ENCODE results near the gene WFDC12. TPM values are rescaled to one million over a fixed set of nuclear protein-coding genes. Genes with fewer than 3 reads are reported as not detected.
A peak's percentile ranks its signal among the peaks of the same experiment; 100 is the strongest.

Gene WFDC12
- total RNA-seq, 6 experiments from 2014 or later, result not detected

DNA sequence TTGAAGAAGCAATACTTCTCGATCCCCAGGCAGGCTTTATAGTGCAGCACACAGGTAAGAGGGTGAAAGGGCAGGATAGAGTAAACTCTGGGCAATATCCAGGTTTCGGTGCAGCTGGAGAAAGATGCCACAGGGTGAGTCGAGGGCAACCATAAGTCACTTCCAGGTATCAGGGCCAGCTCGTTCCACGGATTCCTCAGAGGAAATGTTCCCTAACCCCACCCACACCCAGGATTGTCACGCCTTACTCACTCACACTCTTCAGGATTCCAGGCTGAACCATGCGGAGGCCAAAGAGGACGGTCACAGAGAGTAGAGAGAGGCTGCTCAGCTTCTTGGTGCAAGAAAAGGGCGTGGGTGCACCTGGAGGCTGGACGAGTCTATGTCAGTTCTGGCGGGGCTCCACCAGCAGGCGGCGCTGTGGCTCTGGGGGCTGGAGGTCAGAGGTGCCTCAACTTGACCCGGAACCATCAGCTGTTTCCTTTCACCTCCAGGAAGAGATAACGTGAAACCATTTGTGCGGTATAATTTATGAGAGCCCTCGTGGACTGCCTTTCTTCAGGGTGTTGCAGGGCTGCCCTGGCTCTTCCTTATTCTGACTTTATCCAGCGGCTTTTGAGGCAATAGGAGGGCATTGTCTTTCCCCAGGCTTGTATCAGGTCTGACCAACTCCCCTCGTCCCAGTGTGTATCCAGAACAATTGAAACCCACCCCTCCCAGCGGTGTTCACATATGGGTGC is 14.5 kb upstream of the WFDC12 start:
- Histone ChIP-seq H3K9me3 (no peaks in the 10 kb centered on the region), H3K36me3 (no peaks in the 10 kb centered on the region), H3K4me1 (no peaks in the 10 kb centered on the region), H3K27me3 (no peaks in the 10 kb centered on the region), H3K4me3 (no peak overlapping the region), H3K27ac (no peak overlapping the region)
- WGBS (ENCODE audit: insufficient coverage, low coverage, low lambda C conversion rate, missing lambda C conversion rate), result 25% methylated on average over 15 of the region's 20 CpGs
- intact Hi-C loops (cut with DNase I), result no loop called here
- no peak for TF ChIP-seq POLR2A (IDR thresholded peaks at IDR 0.05)
- TF ChIP-seq, protein P1, sequence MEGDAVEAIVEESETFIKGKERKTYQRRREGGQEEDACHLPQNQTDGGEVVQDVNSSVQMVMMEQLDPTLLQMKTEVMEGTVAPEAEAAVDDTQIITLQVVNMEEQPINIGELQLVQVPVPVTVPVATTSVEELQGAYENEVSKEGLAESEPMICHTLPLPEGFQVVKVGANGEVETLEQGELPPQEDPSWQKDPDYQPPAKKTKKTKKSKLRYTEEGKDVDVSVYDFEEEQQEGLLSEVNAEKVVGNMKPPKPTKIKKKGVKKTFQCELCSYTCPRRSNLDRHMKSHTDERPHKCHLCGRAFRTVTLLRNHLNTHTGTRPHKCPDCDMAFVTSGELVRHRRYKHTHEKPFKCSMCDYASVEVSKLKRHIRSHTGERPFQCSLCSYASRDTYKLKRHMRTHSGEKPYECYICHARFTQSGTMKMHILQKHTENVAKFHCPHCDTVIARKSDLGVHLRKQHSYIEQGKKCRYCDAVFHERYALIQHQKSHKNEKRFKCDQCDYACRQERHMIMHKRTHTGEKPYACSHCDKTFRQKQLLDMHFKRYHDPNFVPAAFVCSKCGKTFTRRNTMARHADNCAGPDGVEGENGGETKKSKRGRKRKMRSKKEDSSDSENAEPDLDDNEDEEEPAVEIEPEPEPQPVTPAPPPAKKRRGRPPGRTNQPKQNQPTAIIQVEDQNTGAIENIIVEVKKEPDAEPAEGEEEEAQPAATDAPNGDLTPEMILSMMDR (IDR thresholded peaks at IDR 0.05), result peak; percentile 65 to 71 (median 67)
- peak; percentile 63 to 75 (median 72) for DNase-seq
- ATAC-seq, result peak; percentile 66 to 72 (median 70)

DNA sequence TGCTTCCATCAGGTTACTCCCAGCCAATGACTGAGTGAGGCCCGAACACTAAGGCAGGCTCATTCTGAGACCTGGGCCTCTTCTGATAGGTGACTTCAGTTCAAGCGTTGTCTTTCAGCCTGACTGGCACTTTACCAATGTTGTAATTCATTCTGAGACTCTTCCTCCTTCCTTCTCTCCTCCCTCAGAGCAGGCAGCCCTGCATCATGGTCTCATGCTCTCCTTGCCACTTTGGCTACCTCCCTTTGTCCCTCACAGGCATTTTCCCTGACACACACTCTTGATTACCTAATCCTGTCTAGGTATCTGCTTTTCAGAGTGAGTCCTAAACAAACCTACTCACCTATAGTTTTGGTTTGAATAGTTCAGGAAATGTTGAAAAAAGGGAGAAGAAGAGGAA is 12.6 kb upstream of the WFDC12 start:
- DNase-seq (no peak), ATAC-seq (no peak)
- no peak overlapping the region for H3K4me3 ChIP-seq
- H3K36me3 ChIP-seq, result no peaks in the 10 kb centered on the region
- H3K27me3 ChIP-seq, result peaks cover 0 to 2% of the 10 kb centered on the region in 2 donors
- H3K4me1 ChIP-seq, result no peaks in the 10 kb centered on the region
- WGBS (ENCODE audit: insufficient coverage, low coverage, low lambda C conversion rate, missing lambda C conversion rate), result 38% methylated on average over 2 of the region's 2 CpGs
- H3K9me3 ChIP-seq, result no peaks in the 10 kb centered on the region
- H3K27ac ChIP-seq, result no peak overlapping the region
- intact Hi-C loops (cut with DNase I), result no loop called here
- no peak for TF ChIP-seq POLR2A (IDR thresholded peaks at IDR 0.05)
- TF ChIP-seq, protein P1 (IDR thresholded peaks at IDR 0.05), result no peak

DNA sequence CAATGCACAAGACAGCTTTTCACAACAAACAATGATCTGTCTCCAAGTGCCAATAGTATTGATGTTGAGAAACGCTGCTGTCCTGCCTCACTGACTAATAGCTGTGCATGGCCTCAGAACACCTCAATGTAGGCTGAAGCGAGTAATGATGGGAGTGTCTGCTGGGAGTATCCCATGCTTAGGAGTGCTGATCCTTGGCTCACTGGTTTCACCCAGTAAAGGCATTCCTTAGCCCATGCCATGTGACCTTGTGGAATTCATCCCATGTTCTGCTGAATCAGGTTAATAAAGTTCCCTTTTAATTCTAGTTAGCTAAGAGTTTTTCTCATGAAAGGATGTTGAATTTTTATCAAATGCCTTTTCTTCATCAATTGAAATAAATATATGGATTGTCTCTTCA is 3.8 kb upstream of the WFDC12 start:
- TF ChIP-seq, protein P1 (IDR thresholded peaks at IDR 0.05), result no peak
- no peak for TF ChIP-seq POLR2A (IDR thresholded peaks at IDR 0.05)
- H3K27ac ChIP-seq, result no peak overlapping the region
- DNase-seq (no peak), ATAC-seq (no peak)
- no peak overlapping the region for H3K4me3 ChIP-seq
- no peaks in the 10 kb centered on the region for H3K36me3 ChIP-seq
- peaks cover 0 to 8% of the 10 kb centered on the region in 2 donors for H3K27me3 ChIP-seq
- no peaks in the 10 kb centered on the region for H3K9me3 ChIP-seq
- no peaks in the 10 kb centered on the region for H3K4me1 ChIP-seq
- intact Hi-C loops (cut with DNase I), result no loop called here
- 50% methylated on average over 2 of the region's 2 CpGs for WGBS (ENCODE audit: insufficient coverage, low coverage, low lambda C conversion rate, missing lambda C conversion rate)

DNA sequence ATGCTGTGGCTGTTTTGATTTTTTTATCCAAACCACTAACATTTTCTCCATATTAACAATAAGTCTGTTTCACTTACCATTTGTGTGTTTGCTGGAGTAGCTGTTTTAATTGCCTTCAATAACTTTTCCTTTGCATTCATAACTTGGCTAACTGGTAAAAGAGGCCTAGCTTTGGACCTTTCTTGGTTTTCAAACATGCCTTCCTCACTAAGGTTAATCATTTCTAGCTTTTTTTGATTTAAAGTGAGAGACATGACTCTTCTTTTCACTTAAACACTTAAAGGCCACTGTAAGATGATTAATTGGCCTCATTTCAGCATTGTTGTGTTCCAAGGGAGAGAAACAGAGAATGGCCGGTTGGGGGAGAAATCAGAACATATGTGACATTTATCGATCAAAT is 2.9 kb downstream of the WFDC12 start:
- H3K9me3 ChIP-seq, result no peaks in the 10 kb centered on the region
- TF ChIP-seq POLR2A (IDR thresholded peaks at IDR 0.05), result no peak
- TF ChIP-seq, protein P1 (IDR thresholded peaks at IDR 0.05), result no peak
- H3K27ac ChIP-seq, result no peak overlapping the region
- no peak for DNase-seq
- H3K36me3 ChIP-seq, result no peaks in the 10 kb centered on the region
- 85% methylated on average over 2 of the region's 2 CpGs for WGBS (ENCODE audit: insufficient coverage, low coverage, low lambda C conversion rate, missing lambda C conversion rate)
- H3K4me1 ChIP-seq, result no peaks in the 10 kb centered on the region
- no peak overlapping the region for H3K4me3 ChIP-seq
- intact Hi-C loops (cut with DNase I), result no loop called here
- H3K27me3 ChIP-seq, result peaks cover 0 to under 1% of the 10 kb centered on the region in 2 donors
- ATAC-seq, result no peak
